Fibroblast of skin of right biceps (primary cell): ENCODE data around the gene TRIM72.
A peak's percentile ranks its signal among the peaks of the same experiment; 100 is the strongest.
"Not testable (repeated sequence)": the region's sequence is repeated elsewhere in the genome, so short reads cannot be mapped to it uniquely, and the experiment has no call there.

Experiments used
- DNase-seq: peaks from one replicate; pipeline ENCODE4 v3.0.0-alpha.2; 2013

TRIM72 gene

DNA sequence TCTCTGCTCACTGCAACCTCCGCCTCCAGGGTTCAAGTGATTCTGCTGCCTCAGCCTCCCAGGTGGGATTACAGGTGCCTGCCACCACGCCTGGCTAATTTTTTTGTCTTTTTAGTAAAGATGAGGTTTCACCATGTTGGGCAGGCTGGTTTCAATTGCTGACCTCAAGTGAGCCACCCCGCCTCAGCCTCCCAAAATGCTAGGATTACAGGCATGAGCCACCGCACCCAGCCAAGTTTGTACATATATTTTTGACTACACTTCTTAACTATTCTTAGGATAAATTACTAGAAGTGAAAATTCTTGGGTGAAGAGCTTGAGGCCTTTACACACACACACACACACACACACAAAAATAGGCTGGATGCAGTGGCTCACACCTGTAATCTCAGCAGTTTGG is 44.4 kb downstream of the TRIM72 start:
- no peak for DNase-seq

DNA sequence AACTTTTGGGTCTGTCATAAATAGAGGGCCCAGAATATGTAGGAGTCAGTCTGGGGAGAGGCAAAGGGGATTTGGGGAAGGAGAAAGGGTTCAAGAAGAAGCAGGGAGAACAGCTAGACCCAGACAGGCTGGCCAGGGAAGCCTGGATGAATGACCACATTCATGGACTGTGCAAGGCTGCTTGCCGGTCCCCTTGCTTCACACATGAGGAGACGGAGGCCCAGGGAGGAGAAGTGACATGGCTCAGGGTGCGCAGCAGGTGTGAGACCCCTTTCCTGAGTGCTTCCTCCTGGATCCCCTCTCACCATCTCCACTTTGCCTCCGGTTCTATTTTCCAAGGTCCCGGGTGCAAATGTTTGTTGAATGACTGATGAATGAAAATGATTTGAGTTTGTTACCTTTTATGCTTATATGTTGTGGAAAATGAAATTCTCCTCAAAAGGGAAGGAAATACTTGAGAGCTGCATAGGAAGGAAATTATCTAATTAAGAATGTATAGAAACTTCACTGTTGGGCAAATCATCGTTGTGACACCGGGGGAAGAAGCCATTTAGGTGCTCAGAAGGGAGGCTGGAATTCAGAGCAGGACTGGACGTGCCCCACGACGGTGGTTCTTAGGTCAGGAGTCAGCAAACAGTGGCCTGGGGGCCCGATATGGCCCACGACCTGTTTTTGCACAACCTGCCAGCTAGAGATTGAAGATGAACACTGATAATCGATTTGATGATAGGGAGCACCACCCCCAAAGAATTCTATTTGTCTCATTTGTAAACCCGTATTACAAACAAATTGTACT is 46.4 kb downstream of the TRIM72 start:
- no peak for DNase-seq

DNA sequence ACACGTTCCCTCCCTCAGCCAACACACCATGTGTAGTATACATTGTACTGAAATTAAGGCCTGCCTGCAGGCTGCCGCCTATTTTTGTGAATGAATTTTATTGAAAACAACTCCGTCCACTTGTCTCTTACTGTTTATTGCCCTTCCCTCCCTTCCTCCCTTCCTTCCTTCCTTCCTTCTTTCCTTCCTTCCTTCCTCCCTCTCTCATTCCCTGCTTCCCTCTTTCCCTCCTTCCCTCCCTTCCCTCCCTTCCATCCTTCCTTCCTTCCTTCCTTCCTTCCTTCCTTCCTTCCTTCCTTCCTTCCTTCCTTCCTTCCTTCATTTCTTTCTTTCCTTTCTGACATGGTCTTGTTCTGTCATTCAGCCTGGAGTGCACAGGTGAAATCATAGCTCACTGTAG is 48.2 kb downstream of the TRIM72 start:
- DNase-seq, result no peak

DNA sequence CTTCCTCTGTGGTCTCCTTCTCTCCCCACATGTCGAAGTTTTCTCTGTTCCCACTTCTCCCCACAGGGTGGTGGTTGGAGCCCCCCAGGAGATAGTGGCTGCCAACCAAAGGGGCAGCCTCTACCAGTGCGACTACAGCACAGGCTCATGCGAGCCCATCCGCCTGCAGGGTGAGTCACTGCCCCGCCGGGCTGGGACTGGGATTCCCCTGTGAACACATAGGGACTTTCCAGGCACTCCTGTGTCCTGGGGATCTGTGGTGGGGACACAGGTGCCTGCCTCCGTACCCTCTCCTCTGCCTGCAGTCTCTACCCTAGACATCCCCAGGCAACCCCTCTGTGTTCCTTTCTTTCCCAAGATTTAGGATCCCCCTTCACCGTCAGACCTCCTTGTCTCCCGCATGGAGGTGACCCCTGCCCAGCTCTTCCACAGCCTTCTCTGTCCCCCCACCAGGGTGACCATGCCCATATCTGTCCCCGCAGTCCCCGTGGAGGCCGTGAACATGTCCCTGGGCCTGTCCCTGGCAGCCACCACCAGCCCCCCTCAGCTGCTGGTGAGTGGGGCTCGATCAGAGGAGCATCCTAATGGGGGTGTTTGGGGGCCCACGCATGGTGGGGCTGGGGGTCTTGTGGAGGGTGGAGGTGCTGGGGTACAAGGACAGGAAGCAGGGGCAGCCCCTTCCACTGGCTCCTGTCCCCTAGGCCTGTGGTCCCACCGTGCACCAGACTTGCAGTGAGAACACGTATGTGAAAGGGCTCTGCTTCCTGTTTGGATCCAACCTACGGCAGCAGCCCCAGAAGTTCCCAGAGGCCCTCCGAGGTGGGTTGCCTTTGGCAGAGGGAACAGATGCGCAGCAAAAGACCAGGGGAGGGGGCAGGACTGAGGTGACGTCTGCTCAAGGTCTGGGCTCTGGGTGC is 51.7 kb downstream of the TRIM72 start:
- peak; percentile 1 for DNase-seq

DNA sequence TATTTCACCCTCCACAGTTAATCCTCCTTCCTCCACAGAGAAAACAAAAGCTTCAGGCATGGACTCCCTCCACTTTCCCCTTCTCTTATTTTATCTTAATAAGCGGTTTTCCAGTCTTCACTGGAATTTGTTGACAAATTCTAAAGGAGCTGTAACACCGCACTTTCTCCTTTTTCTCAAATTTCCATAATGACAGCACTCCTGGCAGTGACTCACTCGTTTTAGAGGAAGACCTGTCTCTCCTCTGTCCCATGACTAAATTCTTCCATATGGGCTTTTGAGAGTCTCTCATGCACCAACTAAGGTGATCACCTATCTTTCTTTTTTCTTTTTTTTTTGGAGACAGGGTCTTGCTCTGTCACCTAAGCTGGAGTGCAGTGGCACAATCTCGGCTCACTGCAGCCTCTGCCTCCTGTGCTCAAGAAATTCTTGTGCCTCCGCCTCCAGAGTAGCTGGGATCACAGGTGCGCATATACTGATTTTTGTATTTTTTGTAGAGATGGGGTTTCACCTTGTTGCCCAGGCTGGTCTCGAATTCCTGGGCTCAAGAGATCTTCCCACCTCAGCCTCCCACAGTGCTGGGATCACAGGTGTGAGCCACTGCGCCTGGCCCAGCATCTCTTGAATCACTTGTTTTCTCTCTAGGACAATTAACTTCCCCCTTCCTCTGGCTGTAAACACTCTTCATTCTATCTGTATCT is 53.6 kb downstream of the TRIM72 start:
- DNase-seq, result no peak

DNA sequence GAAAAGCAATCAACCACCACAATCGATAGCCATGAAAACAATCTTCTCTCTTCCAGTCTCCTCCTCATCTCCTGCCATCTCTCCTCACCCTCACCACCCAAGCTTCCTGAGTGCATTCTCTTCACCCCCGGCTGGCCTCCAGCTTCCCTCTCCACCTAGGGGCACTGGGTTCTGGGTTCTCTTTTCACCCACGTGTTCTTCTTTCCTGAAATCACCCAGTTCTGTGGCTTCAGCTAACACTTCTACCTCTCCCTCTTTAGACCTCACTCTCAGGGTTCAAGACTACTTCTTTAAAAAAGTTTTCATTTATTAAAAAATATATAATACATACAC is 54.1 kb downstream of the TRIM72 start:
- DNase-seq, result no peak

DNA sequence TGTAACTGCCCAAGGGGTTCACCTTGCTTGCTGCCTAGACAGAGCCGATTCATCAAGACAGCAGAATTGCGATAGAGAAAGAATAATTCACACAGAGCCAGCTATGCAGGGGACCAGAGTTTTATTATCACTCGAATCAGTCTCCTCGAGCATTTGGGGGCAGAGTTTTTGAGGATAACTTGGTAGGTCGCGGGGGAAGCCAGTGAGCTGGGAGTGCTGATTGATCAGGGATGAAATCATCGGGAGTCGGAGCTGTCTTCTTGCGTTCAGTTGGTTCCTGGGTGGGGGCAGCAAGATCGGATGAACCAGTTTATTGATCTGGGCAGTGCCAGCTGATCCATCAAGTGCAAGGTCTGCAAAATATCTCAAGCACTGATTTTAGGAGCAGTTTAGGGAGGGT is 55.0 kb downstream of the TRIM72 start:
- no peak for DNase-seq

DNA sequence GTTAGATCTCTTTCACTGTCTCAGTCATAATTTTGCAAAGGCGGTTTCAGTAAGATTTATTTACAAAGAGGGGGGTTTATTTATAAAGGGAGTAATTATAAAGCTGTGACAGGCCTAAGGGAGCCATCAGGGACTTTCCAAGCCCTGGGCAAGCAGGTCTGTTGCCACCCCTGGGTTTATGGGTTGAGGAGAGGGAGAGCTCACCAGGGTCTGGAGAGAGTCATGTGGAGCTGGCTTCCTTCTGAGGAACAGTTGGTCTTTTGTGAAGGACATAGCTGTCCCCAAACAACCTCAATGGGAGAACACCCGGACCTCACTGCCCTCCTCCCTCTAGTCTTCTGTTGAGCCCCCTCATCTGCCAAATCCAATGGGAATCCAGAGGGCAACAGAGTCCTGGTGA is 55.6 kb downstream of the TRIM72 start:
- no peak for DNase-seq

DNA sequence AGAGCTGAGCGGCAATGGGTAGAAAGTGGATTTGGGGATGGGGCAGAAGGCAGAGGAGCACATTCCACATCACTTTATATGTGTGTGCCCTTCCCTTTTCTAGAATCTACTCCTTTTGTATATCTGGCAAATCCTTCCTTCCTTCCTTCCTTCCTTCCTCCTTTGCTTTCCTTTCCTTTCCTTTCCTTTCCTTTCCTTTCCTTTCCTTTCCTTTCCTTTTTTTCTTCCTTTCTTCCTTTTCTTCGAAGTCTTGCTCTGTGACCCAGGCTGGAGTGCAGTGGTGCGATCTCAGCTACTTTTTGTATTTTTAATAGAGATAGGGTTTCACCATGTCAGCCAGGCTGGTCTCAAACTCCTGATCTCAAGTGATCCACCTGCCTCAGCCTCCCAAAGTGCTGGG is 56.1 kb downstream of the TRIM72 start:
- not testable (repeated sequence) for DNase-seq

DNA sequence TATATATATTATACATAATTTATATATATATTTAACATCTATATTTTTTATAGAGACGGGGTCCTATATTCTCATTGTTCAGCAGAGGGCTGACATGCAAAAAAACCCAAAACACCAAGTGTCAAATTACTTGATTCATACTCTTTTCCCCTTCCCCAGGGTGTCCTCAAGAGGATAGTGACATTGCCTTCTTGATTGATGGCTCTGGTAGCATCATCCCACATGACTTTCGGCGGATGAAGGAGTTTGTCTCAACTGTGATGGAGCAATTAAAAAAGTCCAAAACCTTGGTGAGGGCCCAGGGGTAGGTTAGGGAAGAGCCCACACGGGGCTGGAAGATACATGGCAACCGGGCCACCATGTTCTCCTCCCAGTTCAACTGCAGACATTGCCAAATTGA is 56.9 kb downstream of the TRIM72 start:
- DNase-seq, result no peak

DNA sequence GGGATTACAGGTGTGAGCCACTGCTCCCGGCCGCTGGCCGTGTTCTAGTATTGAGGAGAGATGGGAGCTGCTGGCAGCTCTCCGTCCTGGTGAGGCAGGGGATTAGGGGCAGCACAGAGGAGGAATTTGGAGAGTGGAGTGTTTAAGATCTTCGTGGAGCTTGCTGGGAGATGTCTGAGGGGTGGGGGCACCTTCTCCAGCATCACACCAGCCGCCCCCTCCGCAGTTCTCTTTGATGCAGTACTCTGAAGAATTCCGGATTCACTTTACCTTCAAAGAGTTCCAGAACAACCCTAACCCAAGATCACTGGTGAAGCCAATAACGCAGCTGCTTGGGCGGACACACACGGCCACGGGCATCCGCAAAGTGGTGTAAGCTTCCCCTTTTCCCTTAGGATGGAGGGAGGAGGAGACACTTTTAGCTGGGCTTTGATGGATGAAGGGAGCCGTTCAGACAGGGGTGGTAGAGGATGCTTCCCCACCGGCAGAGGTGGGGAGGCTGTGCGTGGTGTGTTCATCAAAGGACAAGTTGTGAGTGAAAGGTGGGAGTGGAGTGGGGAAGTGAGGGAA is 57.8 kb downstream of the TRIM72 start:
- no peak for DNase-seq

DNA sequence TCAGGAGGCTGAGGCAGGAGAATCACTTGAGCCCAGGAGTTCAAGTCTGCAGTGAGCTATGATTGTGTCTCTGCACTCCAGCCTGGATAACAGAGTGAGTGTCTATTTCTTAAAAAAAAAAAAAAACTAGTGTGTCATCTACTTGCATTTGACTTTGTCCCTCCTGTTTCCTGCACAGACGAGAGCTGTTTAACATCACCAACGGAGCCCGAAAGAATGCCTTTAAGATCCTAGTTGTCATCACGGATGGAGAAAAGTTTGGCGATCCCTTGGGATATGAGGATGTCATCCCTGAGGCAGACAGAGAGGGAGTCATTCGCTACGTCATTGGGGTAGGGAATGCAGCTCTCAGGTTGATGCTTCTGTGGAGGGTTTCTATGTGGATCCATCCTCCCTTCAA is 59.3 kb downstream of the TRIM72 start:
- DNase-seq, result no peak

DNA sequence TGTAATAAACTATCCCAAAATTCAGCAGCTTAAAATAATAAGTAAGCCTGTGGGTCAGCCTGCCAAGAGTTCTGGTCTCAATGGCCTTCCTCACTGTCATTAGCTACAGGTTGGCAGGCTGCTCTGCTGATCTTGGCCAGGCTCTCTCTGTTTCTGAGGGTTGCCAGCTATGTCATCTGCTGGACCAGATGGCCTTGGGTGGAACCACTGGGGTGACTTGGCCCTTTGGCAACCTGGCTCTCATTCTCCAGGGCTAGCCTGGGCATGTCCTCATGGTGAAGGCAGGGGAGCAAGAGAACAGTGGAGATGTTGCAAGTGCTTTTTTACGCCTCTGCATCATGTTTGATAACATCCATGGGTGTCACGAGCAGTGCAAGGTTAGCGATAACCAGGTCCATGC is 59.8 kb downstream of the TRIM72 start:
- DNase-seq, result no peak

DNA sequence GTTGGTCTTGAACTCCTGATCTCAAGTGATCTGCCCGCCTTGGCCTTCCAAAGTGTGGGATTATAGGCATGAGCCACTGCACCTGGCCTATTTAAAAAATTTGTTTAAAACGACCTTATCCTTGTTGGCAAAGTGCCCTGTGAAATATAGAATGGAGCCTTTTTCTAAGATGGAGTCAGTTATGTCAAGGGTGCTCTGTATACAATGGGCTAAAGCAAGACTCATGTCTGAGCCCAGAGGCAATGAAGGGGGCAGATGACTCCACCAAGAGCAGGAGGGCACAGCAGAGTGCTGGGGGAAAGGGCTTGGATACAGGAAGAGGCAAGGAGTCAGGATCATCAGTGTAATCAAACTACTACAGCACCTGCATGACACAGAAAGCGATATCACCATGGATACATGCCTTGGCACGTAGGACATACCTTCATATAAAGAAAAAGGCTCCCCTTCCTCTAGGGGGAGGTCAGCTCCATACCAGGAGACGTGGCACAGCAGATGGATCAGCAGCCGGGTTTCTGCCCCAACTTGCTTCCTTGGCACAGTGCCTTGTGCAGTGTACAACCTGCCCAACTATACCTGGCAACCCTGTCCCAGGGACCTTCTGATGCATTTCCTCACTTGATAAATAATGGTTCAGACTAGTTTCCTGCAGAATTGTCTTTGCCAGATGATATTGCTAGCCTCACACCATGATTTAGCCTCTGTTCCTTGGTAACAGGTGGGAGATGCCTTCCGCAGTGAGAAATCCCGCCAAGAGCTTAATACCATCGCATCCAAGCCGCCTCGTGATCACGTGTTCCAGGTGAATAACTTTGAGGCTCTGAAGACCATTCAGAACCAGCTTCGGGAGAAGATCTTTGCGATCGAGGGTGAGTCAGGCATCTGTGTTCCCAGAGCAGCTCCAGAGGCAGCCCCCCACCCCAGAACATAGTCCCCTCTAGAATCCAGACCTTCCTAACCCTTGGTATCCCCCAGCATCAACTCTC is 61.2 kb downstream of the TRIM72 start:
- DNase-seq, result no peak

DNA sequence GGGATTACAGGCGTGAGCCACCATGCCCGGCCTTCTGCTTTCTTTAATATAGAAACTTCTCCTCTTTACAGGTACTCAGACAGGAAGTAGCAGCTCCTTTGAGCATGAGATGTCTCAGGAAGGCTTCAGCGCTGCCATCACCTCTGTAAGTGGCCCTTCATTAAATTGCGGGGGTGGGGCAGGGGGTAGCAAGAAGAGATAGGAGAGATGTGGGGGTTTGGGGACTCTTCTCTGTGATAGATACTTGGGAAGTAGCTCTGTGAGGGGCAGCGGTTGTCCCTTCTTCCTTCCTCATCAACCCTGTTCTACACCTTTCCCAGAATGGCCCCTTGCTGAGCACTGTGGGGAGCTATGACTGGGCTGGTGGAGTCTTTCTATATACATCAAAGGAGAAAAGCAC is 62.7 kb downstream of the TRIM72 start:
- no peak for DNase-seq

DNA sequence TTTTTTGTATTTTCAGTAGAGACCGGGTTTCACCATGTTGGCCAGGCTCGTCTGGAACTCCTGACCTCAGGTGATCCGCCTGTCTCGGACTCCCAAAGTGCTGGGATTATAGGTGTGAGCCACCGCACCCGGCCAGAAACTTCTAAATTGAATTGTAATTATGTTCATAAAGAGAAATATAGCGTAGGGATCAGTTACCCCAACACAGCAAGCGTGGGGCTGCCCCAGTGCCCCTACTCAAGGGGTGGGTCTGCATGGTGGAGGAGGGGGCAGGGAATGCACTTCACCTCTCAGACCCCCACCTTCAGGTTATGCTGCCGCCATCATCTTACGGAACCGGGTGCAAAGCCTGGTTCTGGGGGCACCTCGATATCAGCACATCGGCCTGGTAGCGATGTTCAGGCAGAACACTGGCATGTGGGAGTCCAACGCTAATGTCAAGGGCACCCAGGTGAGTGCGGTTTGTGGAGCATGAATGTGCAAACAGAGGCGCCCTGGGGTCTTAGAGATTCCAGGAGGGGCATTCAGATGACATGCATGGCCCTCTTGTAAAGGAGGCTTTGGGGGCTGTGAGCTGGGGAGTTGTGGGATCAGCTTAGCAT is 63.8 kb downstream of the TRIM72 start:
- DNase-seq, result no peak

DNA sequence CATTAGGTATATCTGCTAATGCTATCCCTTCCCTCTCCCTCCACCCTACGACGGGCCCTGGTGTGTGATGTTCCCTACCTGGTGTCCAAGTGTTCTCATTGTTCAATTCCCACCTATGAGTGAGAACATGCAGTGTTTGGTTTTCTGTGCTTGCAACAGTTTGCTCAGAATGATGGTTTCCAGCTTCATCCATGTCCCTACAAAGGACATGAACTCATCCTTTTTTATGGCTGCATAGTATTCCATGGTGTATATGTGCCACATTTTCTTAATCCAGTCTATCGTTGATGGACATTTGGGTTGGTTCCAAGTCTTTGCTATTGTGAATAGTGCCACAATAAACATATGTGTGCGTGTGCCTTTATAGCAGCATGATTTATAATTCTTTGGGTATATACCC is 64.9 kb downstream of the TRIM72 start:
- DNase-seq, result not testable (repeated sequence)
